Liver (tissue), 9 donors: Measurements from ENCODE around the gene B4GALNT2. TPM values are rescaled to one million over a fixed set of nuclear protein-coding genes. Genes with fewer than 3 reads are reported as not detected.

Source experiments
- DNase-seq: peaks from one replicate; pipeline ENCODE4 v3.0.0-alpha.2; 2017; ENCODE audit warnings: low spot score
- H3K27ac ChIP-seq, 2 donors: one replicate each; pipeline ENCODE4 v1.7.0; 2013; ENCODE audit warnings: inconsistent platforms in 2 of 2, low read length in 2 of 2, control low read depth in 1 of 2, low read depth in 1 of 2, mild to moderate bottlenecking in 1 of 2
- H3K27me3 ChIP-seq, 4 donors: one replicate each; pipeline versions ENCODE4 v1.6.1 to v1.7.0; 2013; ENCODE audit warnings: low read length in 3 of 4, inconsistent platforms in 1 of 4, mild to moderate bottlenecking in 1 of 4, moderate library complexity in 1 of 4; ENCODE audit not compliant: control insufficient read depth in 4 of 4, insufficient read depth in 4 of 4
- H3K36me3 ChIP-seq, 4 donors: one replicate each; pipeline versions ENCODE4 v1.6.1 to v1.7.0; 2013; ENCODE audit warnings: low read length in 3 of 4, mild to moderate bottlenecking in 3 of 4, low read depth in 1 of 4, moderate library complexity in 1 of 4; ENCODE audit not compliant: control insufficient read depth in 4 of 4, insufficient read depth in 3 of 4
- H3K4me1 ChIP-seq, 4 donors: one replicate each; pipeline versions ENCODE4 v1.6.1 to v1.7.0; 2013; ENCODE audit warnings: low read length in 3 of 4, mild to moderate bottlenecking in 3 of 4, moderate library complexity in 1 of 4; ENCODE audit not compliant: control insufficient read depth in 4 of 4, insufficient read depth in 4 of 4
- H3K4me3 ChIP-seq, 3 donors: one replicate each; pipeline versions ENCODE4 v1.6.1 to v1.7.0; 2013; ENCODE audit warnings: low read length in 3 of 3, control low read depth in 1 of 3, low read depth in 1 of 3, mild to moderate bottlenecking in 1 of 3
- H3K9ac ChIP-seq, 2 donors: one replicate each; pipeline ENCODE4 v1.7.0; 2013; ENCODE audit warnings: low read length in 2 of 2, mild to moderate bottlenecking in 2 of 2, moderate library complexity in 2 of 2, control low read depth in 1 of 2, low read depth in 1 of 2
- H3K9me3 ChIP-seq, 4 donors: one replicate each; pipeline versions ENCODE4 v1.6.1 to v1.7.0; 2013; ENCODE audit warnings: low read length in 3 of 4; ENCODE audit not compliant: control insufficient read depth in 4 of 4
- CTCF ChIP-seq: fragments of 150-350 bp; IDR thresholded peaks from 2 replicates; pipeline ENCODE4 v1.5.1; 2017; ENCODE audit warnings: improper control_type of control experiment, low read depth, low read length; ENCODE audit not compliant: missing input control
- EGR1 ChIP-seq, 2 donors: IDR thresholded peaks; 2 replicates each; pipeline ENCODE4 v1.6.1; 2016 to 2018; ENCODE audit warnings: antibody characterized with exemption in 2 of 2, low read depth in 2 of 2
- FOXA1 ChIP-seq: IDR thresholded peaks from 2 replicates; pipeline ENCODE4 v1.6.1; 2016; ENCODE audit warnings: antibody characterized with exemption
- FOXA2 ChIP-seq: IDR thresholded peaks from 2 replicates; pipeline ENCODE4 v1.6.1; 2016; ENCODE audit warnings: antibody characterized with exemption
- GABPA ChIP-seq, 2 donors: IDR thresholded peaks in 1 of 2; conservative IDR thresholded peaks in 1 of 2; 2 replicates each; pipeline ENCODE4 v1.6.1; 2016; ENCODE audit warnings: antibody characterized with exemption in 2 of 2, mild to moderate bottlenecking in 1 of 2, moderate library complexity in 1 of 2
- HNF4A ChIP-seq, 2 donors: conservative IDR thresholded peaks; 2 replicates each; pipeline ENCODE4 v1.6.1; 2016; ENCODE audit warnings: antibody characterized with exemption in 2 of 2, mild to moderate bottlenecking in 2 of 2
- HNF4G ChIP-seq: IDR thresholded peaks from 2 replicates; pipeline ENCODE4 v1.6.1; 2016; ENCODE audit warnings: antibody characterized with exemption
- MAX ChIP-seq: IDR thresholded peaks from 2 replicates; pipeline ENCODE4 v1.6.1; 2016; ENCODE audit warnings: antibody characterized with exemption
- NR2F2 ChIP-seq: IDR thresholded peaks from 2 replicates; pipeline ENCODE4 v1.6.1; 2016; ENCODE audit warnings: antibody characterized with exemption
- RAD21 ChIP-seq, 2 donors: IDR thresholded peaks; 2 replicates each; pipeline ENCODE4 v1.6.1; 2016; ENCODE audit warnings: antibody characterized with exemption in 2 of 2, mild to moderate bottlenecking in 2 of 2
- RXRA ChIP-seq, 2 donors: IDR thresholded peaks; 2 replicates each; pipeline ENCODE4 v1.6.1; 2017 to 2018; ENCODE audit warnings: antibody characterized with exemption in 2 of 2, mild to moderate bottlenecking in 1 of 2
- SP1 ChIP-seq: IDR thresholded peaks from 2 replicates; pipeline ENCODE4 v1.6.1; 2018; ENCODE audit warnings: antibody characterized with exemption, mild to moderate bottlenecking
- YY1 ChIP-seq: IDR thresholded peaks from 2 replicates; pipeline ENCODE4 v1.6.1; 2016; ENCODE audit warnings: antibody characterized with exemption, mild to moderate bottlenecking
- ZBTB33 ChIP-seq: IDR thresholded peaks from 2 replicates; pipeline ENCODE4 v1.6.1; 2016; ENCODE audit warnings: antibody characterized with exemption
- WGBS: extraction: QIAGEN DNeasy Blood & Tissue Kit; methylation state at CpG from one replicate; pipeline ENCODE4 v1.1.7; 2013; 5-methylcytosine and 5-hydroxymethylcytosine counted together
- polyA plus RNA-seq, 2 donors: library from polyadenylated mRNA; stranded (reverse) in 1 of 2; unstranded in 1 of 2; fragments of 200-250 nt in 1 of 2; fragments of >200 nt in 1 of 2; fragmentation: Nextera tagmentation in 1 of 2; extraction: Ambion mirVana in 1 of 2; gene quantifications; one replicate each; pipeline versions ENCODE4 v1.2.1 to v1.2.3, GENCODE V29; 2013 to 2015
- total RNA-seq, 2 donors: library from RNA; depleted of rRNA; stranded (reverse); fragments of >200 nt; gene quantifications; one replicate each; pipeline ENCODE4 v1.2.3, GENCODE V29; 2014
- donor health status: healthy.
- donor health status: healthy.
- donor health status: healthy.
- donor health status: healthy.
- donor health status: healthy.

The B4GALNT2 gene
- total and polyA plus RNA-seq, 4 donors = not detected

- no peak for DNase-seq
- TF ChIP-seq YY1 (no peak), RAD21 (IDR thresholded peaks at IDR 0.05) (no peak), HNF4G (no peak), FOXA2 (no peak), RXRA (IDR thresholded peaks at IDR 0.05) (no peak)
- Histone ChIP-seq H3K9ac (no peak overlapping the region), H3K4me1 (peaks cover 0 to 3% (median 0%) of the 10 kb centered on the region in 4 donors), H3K36me3 (no peaks in the 10 kb centered on the region), H3K9me3 (peaks cover 0 to 8% (median 2%) of the 10 kb centered on the region in 4 donors), H3K4me3 (no peak overlapping the region), H3K27ac (no peak overlapping the region), H3K27me3 (no peaks in the 10 kb centered on the region)
- WGBS = 96% methylated on average over 3 of the region's 3 CpGs
Measured at GRCh38 chr17:49187301-49187700, 54.7 kb downstream of the B4GALNT2 start.

- H3K9ac ChIP-seq = no peak overlapping the region
- H3K4me3 ChIP-seq = no peak overlapping the region
- H3K36me3 ChIP-seq = no peaks in the 10 kb centered on the region
- H3K4me1 ChIP-seq = peaks cover 0 to 16% (median 4%) of the 10 kb centered on the region in 4 donors
- no peak for DNase-seq
- 73% methylated on average over 4 of the region's 4 CpGs for WGBS
- no peak overlapping the region for H3K27ac ChIP-seq
- no peaks in the 10 kb centered on the region for H3K9me3 ChIP-seq
- TF ChIP-seq YY1 (no peak), HNF4A (conservative IDR thresholded peaks at IDR 0.05) (no peak), RAD21 (IDR thresholded peaks at IDR 0.05) (no peak), GABPA (IDR thresholded peaks at IDR 0.05 in 1 of 2, conservative IDR thresholded peaks at IDR 0.05 in 1 of 2) (no peak), HNF4G (no peak), ZBTB33 (no peak), SP1 (no peak), NR2F2 (no peak), RXRA (IDR thresholded peaks at IDR 0.05) (no peak), CTCF (no peak), MAX (no peak), FOXA1 (no peak), FOXA2 (no peak), EGR1 (IDR thresholded peaks at IDR 0.05; ENCODE audit: low read depth in 2 of 2) (no peak)
- no peaks in the 10 kb centered on the region for H3K27me3 ChIP-seq
Measured at GRCh38 chr17:49190932-49191331, 58.4 kb downstream of the B4GALNT2 start.

- TF ChIP-seq EGR1 (IDR thresholded peaks at IDR 0.05; ENCODE audit: low read depth in 2 of 2) = no peak
- TF ChIP-seq FOXA2 = no peak
- TF ChIP-seq ZBTB33 = peak; percentile 36
- peak; percentile 47 for TF ChIP-seq YY1
- Histone ChIP-seq H3K36me3 (no peaks in the 10 kb centered on the region), H3K27ac (peak overlapping the region; percentile 93 to 95), H3K27me3 (no peaks in the 10 kb centered on the region), H3K4me3 (peak overlapping the region; percentile 56 to 72 (median 65)), H3K9me3 (no peaks in the 10 kb centered on the region), H3K4me1 (peaks cover 0 to 16% (median 4%) of the 10 kb centered on the region in 4 donors), H3K9ac (peak overlapping the region; percentile 61 to 91)
- DNase-seq = no peak
- WGBS = 8% methylated on average over 8 of the region's 8 CpGs
Measured at GRCh38 chr17:49191409-49191916, 58.9 kb downstream of the B4GALNT2 start.
